GM18511 (cell line): ENCODE measurements around the gene WNT7A.

ENCODE experiments used
- ATAC-seq: cut with Tn5 transposase; IDR thresholded peaks from one replicate; pipeline ENCODE4 v1.9.1; 2021; ENCODE audit warnings: mild to moderate bottlenecking, moderate library complexity; ENCODE audit not compliant: unreplicated experiment

The WNT7A gene

DNA sequence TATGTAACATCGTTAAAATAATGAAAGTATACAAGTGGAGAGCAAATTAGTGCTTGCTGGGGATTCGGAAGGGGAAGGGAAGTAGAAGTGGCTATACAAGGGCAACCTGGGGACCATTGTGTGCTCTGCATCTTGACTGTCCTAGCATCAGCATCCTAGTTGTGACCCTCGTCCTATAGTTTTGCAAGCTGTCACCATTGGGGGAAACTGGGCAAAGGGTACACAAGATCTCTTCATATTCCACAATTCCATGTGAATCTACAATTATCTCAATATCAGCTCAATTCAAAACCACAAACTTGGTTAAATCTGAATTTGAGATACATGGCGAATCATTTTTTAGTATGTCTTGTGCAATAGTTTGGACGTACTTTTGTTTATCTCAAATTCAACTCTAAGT, 30.9 kb downstream of the WNT7A start:
- ATAC-seq = no peak

DNA sequence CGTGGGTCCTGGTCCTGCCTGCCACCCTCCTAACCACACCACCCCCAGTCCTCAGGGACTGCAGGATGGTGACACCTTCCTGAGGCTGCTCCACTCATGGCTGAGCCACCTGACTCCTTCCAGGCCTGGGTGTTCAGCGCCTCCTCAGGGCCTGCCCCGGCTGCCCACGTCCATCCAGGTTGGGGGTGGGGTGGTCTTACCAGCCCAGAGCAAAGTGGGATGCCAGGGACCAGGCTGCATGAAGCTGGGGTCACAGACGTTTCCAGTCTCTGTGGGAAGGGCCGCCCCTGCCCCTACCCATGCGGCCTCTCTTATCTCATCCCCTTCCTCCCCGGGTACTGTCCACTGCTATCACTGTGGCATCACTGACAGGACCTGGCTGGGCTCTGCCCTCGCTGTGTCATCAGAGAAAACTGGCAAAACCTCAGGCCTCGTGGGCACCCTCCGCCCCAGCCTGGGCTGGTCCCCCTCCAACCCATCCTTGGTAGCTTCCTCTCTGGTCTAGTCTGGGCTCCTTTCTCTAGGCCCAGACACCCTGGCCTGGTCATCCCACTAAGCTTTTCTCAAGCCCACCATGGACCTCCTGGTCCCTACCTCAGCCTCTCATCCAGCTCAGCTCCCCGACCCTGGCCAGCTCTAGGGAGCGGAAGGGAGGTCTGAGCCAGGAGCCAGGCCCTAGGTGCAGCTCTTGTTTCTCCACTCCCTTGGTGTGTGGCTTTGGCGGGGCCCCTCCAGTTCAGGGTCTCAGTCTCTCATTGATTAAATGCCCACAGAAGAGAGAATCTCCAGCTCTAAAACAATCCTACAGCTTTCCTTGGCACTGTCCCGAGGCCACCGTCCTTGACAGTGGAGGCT, 32.9 kb downstream of the WNT7A start:
- no peak for ATAC-seq

DNA sequence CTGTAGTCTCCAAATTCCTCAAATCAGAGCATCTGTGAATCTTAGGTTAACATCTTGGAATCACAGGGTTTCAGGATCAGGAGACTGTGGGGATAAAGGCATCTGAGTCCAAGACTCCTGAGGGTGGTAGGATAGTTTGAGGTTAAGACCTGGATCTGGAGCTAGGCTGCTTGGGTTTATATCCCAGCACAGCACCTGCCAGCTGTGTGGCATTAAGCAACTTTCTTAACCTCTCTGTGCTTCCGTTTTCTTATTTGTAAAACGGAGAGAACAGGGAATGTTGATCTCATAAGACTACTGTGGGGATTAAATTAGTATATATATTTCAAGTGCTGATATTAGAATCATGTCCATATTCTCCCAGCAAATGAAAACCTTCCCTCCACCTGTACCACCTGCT, 33.6 kb downstream of the WNT7A start:
- ATAC-seq = no peak

DNA sequence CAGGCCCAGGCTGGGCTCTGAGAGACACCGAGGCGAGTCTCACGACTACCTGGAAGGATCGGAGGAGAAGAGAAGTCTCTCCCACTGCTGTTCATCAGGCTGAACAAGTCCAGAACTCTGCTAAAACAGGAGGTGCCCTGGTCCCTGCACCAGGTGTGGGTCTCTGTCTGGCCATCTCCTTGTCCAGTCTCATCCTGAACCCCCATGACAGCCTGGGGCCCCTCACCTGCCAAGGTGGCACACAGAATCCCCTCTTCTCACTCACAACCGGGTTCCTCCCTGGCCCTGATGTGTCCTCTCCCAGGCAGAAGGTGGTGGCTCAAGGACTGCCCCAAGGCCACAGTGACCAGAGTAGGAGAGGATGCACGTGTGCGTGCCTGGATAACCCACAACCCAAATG, 34.1 kb downstream of the WNT7A start:
- no peak for ATAC-seq

DNA sequence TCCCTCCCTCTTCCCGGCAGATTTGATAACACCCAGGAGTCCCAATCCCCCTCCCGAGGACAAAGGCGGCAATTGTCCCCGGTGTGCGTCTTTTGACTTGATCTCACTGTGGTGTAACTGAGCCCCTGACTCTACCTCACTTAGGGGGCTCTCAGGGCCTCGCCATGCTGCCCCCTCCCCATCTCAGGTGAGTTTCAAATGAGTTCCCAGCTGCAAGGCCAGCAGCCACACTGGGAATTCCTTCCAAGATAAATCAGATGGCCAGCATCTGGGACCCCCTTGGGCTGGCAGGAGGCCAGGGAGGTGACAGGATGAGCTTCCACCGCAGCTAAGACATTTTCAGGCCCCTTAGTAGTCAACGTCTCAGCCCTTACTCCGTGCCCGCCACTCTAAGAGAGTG, 35.0 kb downstream of the WNT7A start:
- ATAC-seq = no peak

DNA sequence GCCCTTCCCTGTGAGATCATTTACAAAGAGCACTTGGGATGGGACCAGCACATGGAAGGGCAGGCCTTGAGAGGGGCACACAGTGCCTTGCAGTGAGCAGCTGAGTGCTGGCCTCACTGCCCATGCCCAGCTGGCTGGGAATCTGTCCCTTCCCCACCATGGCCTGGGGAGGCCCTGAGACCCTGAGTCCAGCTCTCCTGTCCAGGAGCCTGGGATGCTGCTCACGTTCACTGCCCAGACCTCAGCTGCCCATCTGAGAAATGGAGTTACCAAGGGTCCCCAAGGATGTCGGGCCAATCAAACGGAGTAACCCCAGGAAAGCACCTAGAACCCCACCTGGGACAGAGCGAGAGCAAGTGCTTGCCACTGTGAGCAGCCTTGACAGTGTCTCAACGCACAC, 35.6 kb downstream of the WNT7A start:
- ATAC-seq = no peak

DNA sequence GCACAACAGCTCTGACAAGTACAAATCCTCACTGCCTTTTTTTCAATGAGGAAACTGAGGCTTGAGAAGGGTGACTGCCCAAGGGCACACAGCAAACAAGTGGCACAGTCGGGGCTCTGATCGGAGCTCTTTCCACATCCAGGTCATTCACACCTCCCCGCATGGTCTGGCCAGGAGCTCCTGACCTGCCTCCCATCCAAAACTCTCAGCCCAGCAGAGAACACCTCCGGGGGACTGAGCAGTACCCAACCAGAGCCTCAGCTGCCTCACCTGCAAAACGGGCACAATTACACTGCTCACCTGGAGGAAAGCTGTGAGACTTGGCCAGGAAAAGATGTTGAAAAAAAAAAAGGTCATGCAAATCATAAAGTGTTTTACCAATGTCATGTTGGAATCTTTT, 36.5 kb downstream of the WNT7A start:
- no peak for ATAC-seq

DNA sequence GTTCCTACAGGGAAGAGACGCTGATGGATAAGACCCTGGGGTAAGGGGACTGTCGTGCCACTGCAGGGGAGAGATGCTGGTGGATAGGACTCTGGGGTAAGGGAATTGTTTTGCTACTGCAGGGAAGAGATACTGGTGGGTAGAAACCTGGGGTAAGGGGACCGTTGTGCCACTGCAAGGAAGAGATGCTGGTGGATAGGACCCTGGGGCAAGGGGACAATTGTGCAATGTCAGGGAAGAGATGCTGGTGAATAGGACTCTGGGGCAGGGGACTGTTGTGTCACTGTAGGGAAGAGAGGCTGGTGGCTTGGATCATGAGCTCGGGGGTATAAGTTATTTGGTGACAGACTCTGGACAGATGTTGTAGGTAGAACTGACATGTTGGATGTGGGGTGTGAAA, 37.6 kb downstream of the WNT7A start:
- no peak for ATAC-seq

DNA sequence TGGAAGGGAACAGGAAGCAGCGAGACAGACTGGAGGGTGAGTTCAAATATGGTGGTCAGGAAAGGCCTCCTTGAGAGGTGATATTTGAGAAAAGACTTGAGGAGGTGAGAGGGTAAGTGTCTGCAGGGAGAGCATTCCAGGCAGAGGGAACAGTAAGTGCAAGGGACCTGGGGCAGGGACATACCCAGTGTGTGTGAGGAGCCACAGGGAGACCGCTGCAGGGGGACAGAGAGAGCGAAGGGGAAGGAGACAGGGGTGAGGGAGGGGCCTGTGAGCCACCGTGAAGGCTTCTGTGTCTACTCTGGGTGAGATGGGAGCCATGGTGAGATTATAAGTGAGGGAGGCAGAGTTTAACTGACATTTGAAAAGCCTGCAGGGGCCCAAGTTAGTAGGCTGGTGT, 38.0 kb downstream of the WNT7A start:
- no peak for ATAC-seq

DNA sequence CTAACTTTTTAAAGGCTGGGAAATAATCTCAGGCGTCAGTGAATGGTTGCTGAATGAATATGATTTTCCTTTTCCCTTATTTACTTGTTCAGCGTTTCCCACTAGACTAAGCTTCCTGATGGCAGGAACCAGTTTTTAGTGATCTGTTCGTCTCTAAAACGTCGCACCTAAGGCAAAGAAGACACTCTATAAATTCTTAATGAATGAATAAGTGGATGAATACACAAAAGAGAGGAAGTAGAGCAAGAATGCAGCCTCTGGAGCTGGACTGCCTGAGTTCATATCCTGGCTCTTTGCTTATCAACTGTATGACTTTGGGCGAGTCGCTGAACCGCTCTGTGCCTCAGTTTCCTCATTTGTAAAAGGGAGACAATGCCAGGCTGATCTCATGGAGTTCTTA, 38.7 kb downstream of the WNT7A start:
- ATAC-seq = no peak

DNA sequence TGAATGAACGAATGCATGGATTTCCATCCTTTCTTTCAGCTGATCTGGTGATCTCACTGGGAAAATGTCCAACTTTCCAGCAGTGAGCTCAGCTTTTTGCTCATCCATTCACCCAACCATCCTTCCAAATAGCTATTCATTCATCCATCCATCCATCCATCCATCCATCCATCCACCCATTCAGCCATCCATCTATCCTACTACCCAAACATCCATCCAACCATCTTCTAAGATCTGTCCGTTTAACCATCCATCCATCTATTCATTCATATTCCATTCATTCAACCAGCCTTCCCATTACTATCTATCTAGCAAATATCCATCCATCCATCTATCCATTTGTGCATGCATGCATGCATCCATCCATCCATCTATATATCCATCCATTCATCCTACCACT, 39.4 kb downstream of the WNT7A start:
- ATAC-seq = no peak

DNA sequence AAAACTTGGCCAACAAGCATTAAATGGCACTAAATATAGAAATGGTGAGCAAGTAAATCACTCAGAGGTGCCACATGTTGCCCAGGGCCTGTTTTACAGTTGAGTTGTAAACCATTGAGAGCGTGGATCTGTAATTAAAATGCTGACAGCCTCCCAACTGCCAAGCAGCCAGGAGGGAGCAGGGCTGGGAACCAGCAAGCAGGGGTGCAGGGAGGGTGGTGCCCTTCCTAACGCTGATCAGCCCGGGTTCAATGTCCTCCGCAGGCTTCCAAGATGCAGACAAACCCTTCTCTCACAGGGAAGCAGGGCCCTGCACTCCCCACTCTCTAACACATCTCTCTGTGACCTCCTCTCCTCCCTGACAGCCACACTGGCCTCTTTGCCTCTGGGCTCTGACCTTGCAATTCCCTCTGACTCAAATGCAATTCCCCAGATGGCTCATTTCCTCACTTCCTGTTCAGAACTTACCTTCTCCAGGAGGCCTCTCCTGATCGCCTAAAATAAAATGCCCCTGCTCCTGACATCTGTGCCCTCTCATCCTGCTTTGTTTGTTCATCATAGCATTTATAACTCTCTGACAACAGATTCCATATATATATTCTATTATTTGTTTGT, 40.0 kb downstream of the WNT7A start:
- no peak for ATAC-seq

DNA sequence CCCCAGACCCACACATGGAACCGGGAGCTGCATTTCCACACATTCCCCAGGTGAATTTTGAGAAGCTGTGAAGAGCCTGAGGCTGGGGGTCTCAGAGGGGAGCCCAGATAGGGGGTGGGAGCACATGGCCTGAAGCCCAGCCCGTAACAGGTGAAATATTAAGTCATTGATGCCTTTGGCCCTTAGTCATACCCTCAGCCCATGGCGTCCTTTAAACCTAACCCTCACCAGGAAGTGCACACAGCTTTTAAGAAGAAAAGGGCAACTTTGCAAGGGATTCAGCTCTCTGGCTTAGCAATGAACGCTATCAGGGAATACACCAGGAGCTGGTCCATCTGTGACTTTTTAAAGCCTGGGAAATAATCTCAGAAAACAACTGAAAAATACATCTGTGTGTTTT, 40.6 kb downstream of the WNT7A start:
- ATAC-seq = no peak

DNA sequence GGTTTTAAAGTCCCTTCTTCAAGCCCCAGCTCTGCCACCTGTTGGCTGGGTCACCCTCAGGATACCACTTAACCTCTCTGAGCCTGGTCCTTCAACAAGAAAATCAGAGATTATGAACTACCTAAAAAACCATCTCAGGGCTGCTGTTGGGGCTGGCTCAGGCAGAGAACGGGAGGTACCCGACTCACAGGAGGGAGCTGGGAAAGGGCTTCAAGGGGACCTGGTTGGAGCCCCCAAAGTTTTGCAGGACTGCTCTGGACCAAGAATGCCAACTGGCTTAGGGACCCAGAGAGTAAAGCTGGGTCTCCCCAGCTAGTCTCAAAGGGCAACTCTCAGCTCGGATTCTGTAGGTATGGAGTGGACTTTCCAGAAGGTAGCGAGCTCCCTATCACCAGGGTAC, 41.5 kb downstream of the WNT7A start:
- no peak for ATAC-seq

DNA sequence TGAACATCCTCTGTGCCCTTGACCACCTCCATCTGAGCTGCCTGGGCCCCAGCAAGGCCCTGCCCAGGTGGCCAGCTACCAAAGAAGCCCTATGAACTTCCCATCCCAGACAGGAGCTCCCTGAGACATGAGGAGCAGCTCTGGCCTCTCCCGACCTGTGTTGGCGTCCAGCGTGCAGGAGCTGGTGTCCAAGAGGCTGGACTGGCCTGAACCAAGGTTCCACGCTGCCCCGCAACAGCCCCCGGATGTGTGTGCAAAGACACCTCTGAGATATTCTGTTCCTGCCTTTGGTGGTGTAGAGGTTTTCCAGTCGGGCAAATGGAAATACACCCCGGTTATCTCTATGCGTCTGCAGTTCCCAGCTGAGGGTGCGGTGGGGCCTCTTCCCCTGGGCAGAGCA, 42.1 kb downstream of the WNT7A start:
- ATAC-seq = no peak

DNA sequence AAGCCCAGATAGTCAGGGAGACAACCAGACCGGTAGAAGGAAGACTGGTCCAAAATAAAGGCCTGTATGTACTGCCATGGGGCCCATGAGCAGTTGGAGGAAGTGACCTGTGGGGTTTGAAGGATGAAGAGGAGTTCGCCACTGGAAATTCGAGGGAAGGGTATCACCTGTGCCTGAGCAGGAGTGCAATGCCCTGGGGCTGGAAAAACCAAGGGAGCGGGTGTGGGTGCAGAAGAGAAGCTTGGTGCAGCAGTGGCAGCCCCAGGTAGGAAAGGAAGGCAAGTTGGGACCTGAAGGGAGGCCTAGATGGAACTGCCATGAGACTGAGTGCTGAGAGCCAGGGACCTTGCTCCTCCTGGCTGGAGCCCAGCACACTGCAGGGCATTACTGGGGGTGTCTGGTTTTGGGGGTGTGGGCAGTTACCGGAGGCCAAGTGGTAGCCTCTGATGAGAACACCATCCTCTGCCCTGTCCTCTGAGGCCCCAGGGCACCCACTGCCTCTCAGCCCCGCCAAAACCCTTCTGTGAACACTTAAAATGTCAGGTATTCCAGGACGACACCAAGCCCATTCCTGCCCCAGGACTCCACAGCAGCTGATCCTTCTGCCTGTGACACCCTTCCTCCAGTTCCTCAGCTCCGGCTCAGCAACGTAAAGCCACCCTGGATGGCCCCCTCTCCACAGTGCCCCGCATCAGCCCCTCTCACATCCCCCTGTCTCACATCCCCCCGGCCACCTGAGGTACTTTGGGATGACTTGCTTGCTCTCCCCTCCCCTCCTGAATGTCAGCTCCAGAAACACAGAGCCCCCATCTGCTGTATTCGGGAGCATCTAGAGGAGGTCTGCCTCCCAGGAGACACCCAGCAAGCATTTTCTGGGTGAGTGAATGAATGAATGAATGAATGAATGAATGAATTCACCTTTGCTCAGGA, 42.9 kb downstream of the WNT7A start:
- ATAC-seq = no peak

DNA sequence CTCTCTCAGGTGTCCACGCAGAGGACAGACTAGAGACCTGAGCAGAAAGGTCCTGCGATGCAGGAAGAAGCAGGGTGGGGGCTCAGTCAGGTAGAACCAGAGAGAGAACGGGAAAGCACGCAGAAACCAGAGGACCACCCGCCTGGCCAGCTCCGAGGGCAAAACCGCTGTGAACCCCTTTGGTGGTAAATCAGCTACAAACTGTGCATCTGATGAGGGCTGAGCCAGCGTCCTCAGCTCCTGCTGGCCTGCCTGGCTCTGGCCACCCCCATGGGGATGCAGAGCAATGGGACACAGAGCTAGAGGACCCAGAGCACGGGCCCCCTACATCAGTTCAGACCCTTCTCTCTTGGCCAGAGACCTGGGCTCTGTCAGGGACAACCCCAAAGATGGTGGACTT, 44.6 kb downstream of the WNT7A start:
- ATAC-seq = no peak

DNA sequence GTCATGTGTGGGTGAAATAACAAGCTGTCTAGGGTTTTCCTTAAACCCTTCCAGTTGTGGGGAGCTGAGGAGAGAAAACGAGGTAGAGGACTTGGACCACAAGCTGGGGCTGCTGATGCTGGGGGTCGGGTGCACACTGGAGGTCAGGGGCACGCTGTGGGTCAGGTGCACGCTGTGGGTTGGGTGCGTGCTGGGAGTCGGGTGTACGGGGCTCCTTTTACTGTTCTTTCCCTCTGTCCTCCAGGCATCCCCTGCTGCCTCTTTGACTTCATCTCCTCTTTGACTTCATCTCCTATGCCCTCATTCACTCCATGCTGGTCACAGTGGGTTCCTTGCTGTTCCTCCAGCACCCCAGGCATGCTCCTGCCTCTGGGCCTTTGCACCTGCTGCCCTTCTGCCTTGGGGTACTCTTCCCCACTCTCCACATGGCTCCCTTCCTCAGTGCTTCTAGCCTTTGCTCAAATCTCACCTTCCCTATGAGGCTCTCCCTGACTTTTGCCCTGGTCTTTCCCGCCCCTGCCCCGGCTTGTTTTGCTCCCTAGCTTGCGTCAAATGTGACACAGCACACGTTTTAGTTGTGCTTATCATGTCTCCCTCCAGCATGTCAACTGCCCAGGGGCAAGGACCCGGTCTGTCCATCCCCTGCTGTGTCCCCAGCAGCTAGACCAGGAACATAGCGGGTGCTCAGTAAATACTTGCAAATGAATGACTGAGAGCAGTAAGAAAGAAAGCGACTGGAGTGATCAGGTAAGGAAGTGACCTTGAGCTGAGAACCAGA, 45.4 kb downstream of the WNT7A start:
- ATAC-seq = no peak

DNA sequence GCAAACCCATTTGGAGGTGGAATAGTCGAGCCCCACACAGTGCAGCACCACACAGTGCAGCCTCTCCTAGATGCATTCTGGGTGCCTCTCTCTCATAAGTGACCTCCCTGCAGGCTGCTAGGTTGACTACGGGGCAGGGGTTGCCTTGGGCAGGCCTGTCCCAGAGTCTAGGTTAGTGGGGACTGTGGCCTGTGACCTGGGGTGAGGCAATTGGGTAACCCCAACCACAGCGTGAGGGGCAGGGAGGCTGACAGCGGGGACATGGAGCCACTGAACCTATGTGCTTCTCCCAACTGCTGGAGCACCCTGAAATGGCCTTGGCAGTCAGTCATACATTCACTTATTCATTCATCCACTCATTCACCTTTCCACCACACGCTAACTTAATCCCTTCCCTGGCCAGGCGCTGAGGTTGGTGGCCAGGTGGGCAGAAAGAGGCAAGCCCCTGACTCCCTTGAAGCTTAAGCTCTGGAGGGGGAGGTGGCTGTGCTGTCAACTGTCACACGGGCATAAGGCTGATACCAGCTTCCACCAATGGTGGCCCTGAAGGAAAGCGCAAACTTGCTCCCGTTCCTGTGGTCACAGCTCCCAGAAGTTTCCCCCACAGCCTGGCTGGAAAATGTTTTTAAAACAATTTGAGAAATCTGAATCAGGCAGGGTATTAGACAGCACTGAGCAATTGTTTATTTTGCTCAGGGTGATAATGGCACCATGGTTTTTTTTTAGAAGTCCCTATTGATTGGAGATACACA, 46.2 kb downstream of the WNT7A start:
- ATAC-seq = no peak

DNA sequence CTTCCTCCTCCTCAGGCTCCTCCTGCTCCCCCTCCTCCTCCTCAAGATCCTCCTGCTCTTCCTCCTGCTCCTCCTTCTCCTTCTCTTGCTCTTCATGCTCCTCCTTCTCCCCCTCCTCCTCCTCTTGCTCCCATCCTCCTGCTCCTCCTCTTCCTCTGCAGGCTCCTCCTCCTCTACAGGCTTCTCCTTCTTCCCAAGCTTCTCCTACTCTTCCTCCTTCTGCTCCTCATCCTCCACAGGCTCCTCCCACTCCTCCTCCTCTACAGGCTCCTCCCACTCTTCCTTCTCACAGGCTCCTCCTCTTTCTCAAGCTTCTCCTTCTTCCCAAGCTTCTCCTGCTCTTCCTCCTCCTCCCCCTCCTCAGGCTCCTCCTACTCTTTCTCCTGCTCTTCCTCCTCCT, 47.7 kb downstream of the WNT7A start:
- no peak for ATAC-seq
